ENCODE results near the gene CTTN. TPM values are rescaled to one million over a fixed set of nuclear protein-coding genes. Genes with fewer than 3 reads are reported as not detected.
A peak's percentile ranks its signal among the peaks of the same experiment; 100 is the strongest.

CTTN gene
- total and polyA plus RNA-seq, 2 of the 8 experiments (the other 6 are each of a cell fraction or from before 2014, with no cell fraction given) = 84.6 to 216 TPM

GRCh38 chr11:70448983-70449567 lies 50.7 kb downstream of the CTTN start:
- H3K27ac ChIP-seq (ENCODE audit: low read depth, low read length) = no peak overlapping the region
- no peak overlapping the region for H3K4me2 ChIP-seq (ENCODE audit: insufficient read depth in 1 of 2, low read depth in 2 of 2, low read length in 2 of 2)
- H3K23ac ChIP-seq (ENCODE audit: insufficient read length) = no peak overlapping the region
- no peak overlapping the region for H3K18ac ChIP-seq (ENCODE audit: extremely low read depth, low read length)
- H4K8ac ChIP-seq (ENCODE audit: extremely low read depth, insufficient read depth, low read length) = no peak overlapping the region
- peaks cover 9 to 15% of the 10 kb centered on the region in 2 experiments for H3K9me3 ChIP-seq (ENCODE audit: insufficient read depth in 2 of 2, low read depth in 1 of 2, low read length in 1 of 2)
- H3K14ac ChIP-seq (ENCODE audit: insufficient read length) = no peak overlapping the region
- H2AK5ac ChIP-seq (ENCODE audit: low read depth, low read length) = no peak overlapping the region
- H3K4me1 ChIP-seq (replicated peaks in 1 of 4; ENCODE audit: control insufficient read depth in 3 of 4, insufficient read depth in 4 of 4, low read length in 3 of 4) = no peaks in the 10 kb centered on the region
- no peaks in the 10 kb centered on the region for H3K27me3 ChIP-seq (replicated peaks in 1 of 4; ENCODE audit: control insufficient read depth in 3 of 4, extremely low read depth in 1 of 4, insufficient read depth in 3 of 4, low read length in 3 of 4)
- no peaks in the 10 kb centered on the region for H3K79me1 ChIP-seq (ENCODE audit: low read depth, low read length)
- CTCF ChIA-PET (ENCODE audit: partially characterized antibody) = interaction anchor here (0.7 to 4.0 kb wide), 7 partner anchors 10 to 41 kb away, joined by 3 to 20 read pairs (median 5); no protein-coding TSS in a partner anchor
- DNase-seq (ENCODE audit: low read depth in 1 of 2, low spot score in 2 of 2) (no peak), FAIRE-seq (peak; percentile 72)
- H3K4ac ChIP-seq (replicated peaks; ENCODE audit: insufficient read length, low read depth, low read length) = no peak overlapping the region
- H3K56ac ChIP-seq (replicated peaks; ENCODE audit: insufficient read length, low read depth, low read length) = no peak overlapping the region
- no peak overlapping the region for H2BK12ac ChIP-seq (ENCODE audit: low read depth, low read length)
- no peaks in the 10 kb centered on the region; the same call in 1 of the 2 replicates for H3K23me2 ChIP-seq (ENCODE audit: low read depth, low read length)
- POLR2A ChIA-PET (ENCODE audit: partially characterized antibody) = no interaction called here
- H4K91ac ChIP-seq (replicated peaks; ENCODE audit: insufficient read length, low read length) = no peak overlapping the region
- 69% methylated on average over 2 of the region's 2 CpGs; no CpG with 5 or more reads in 1 of the 2 experiments for WGBS, 2 experiments (ENCODE audit: extremely low coverage in 1 of 2, insufficient coverage in 1 of 2, insufficient read length in 1 of 2, insufficient replicate concordance in 2 of 2, low coverage in 1 of 2, low lambda C conversion rate in 2 of 2, missing lambda C conversion rate in 1 of 2)
- H3K36me3 ChIP-seq (ENCODE audit: control insufficient read depth in 2 of 4, insufficient read depth in 4 of 4, low read length in 3 of 4) = no peaks in the 10 kb centered on the region
- H2BK5ac ChIP-seq (ENCODE audit: low read depth, low read length) = no peak overlapping the region
- H2AFZ ChIP-seq (ENCODE audit: low read length) = no peak overlapping the region
- no peak overlapping the region for H2BK120ac ChIP-seq (replicated peaks; ENCODE audit: low read depth, low read length)
- H3K9ac ChIP-seq (replicated peaks in 1 of 4; ENCODE audit: extremely low read depth in 1 of 4, low read depth in 3 of 4, low read length in 3 of 4) = no peak overlapping the region
- H3K4me3 ChIP-seq (ENCODE audit: extremely low read depth in 1 of 4, insufficient read depth in 2 of 4, low read depth in 3 of 4, low read length in 4 of 4) = no peak overlapping the region
- H4K5ac ChIP-seq (ENCODE audit: insufficient read length, low read depth, low read length) = no peak overlapping the region
- TF ChIP-seq RNF2 (IDR thresholded peaks at IDR 0.05; ENCODE audit: borderline replicate concordance, low read depth, low read length, missing control alignments, poor library complexity, severe bottlenecking) (no peak), CTCF (IDR thresholded peaks at IDR 0.05; ENCODE audit: control extremely low read depth in 1 of 3, insufficient read depth in 1 of 3, low read depth in 1 of 3, low read length in 3 of 3) (peak; percentile 76 to 84 (median 79)), RAD21 (IDR thresholded peaks at IDR 0.05 in 1 of 2, conservative IDR thresholded peaks at IDR 0.05 in 1 of 2; ENCODE audit: low read depth in 2 of 2, low read length in 2 of 2) (peak; percentile 81 to 85)
- H4K20me1 ChIP-seq (replicated peaks in 1 of 2; ENCODE audit: control insufficient read depth in 1 of 2, insufficient read depth in 2 of 2, low read length in 2 of 2) = no peaks in the 10 kb centered on the region
- no peak overlapping the region for H2BK20ac ChIP-seq (ENCODE audit: low read length)
- no peaks in the 10 kb centered on the region for H3K79me2 ChIP-seq (ENCODE audit: control insufficient read depth in 1 of 2, insufficient read depth in 2 of 2, low read length in 2 of 2)
- no peak overlapping the region for H2BK15ac ChIP-seq (ENCODE audit: low read length)

Data from H1 (cell line).